Chondrocyte (in vitro differentiated cells): ENCODE data around the gene CORO1C. TPM values are rescaled to one million over a fixed set of nuclear protein-coding genes. Genes with fewer than 3 reads are reported as not detected.
A peak's percentile ranks its signal among the peaks of the same experiment; 100 is the strongest.

Experiments
- DNase-seq: peaks from one replicate; pipeline ENCODE4 v3.0.0; 2021; ENCODE audit warnings: mixed read lengths, low spot score
- H3K27ac Mint-ChIP-seq: one replicate; pipeline ENCODE4 v1.8.0; 2021; ENCODE audit warnings: mild to moderate bottlenecking, moderate library complexity, mixed read lengths; ENCODE audit not compliant: unreplicated experiment
- H3K27me3 Mint-ChIP-seq: 2 replicates; pipeline ENCODE4 v1.8.0; 2021; ENCODE audit warnings: low read depth, mixed read lengths
- H3K36me3 Mint-ChIP-seq: 2 replicates; pipeline ENCODE4 v1.8.0; 2021; ENCODE audit warnings: low read depth, mixed read lengths
- H3K4me1 Mint-ChIP-seq: 2 replicates; pipeline ENCODE4 v1.8.0; 2021; ENCODE audit warnings: low read depth, mild to moderate bottlenecking, mixed read lengths
- H3K4me3 Mint-ChIP-seq: one replicate; pipeline ENCODE4 v1.8.0; 2021; ENCODE audit warnings: mild to moderate bottlenecking, moderate library complexity, mixed read lengths; ENCODE audit not compliant: unreplicated experiment
- H3K9me3 Mint-ChIP-seq: 2 replicates; pipeline ENCODE4 v1.8.0; 2021; ENCODE audit warnings: low read depth, mixed read lengths
- total RNA-seq: library from RNA; stranded (reverse); gene quantifications from 3 replicates; pipeline ENCODE4 v1.2.1, GENCODE V29; 2021
- TF ChIP-seq, protein P1 (sequence below): fragments of 200-600 bp; sonication (generic); IDR thresholded peaks from 2 replicates; pipeline ENCODE4 v1.5.0; 2021; ENCODE audit warnings: antibody characterized with exemption, mild to moderate bottlenecking, moderate library complexity

CORO1C gene
- total RNA-seq, 1 donor from 2014 or later: 336 TPM

DNA sequence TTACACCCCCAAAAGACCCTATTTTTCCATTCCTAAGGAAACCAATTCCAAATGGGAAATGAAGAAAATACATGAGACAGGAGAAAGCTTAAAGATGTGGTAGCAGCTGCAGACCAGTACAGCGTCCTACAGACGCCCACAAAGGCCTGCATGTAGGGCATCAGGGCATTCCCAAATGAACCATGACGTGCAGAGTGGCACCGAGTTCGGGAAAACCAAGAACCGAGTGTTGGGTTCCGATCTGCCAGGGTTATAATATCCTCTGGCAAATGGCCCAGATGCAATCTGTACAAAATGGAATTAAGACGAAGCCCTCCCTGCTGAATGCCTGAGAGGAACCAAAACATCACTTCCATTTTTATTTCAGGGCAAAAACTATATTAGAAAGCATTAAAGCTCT is 63.3 kb downstream of the CORO1C start:
- Mint-ChIP-seq H3K9me3 (no peaks in the 10 kb centered on the region), H3K4me1 (peaks cover 81% of the 10 kb centered on the region), H3K27me3 (no peaks in the 10 kb centered on the region), H3K27ac (peak overlapping the region; percentile 46), H3K36me3 (peaks cover 8% of the 10 kb centered on the region), H3K4me3 (no peak overlapping the region)
- no peak for DNase-seq
- TF ChIP-seq, protein P1, sequence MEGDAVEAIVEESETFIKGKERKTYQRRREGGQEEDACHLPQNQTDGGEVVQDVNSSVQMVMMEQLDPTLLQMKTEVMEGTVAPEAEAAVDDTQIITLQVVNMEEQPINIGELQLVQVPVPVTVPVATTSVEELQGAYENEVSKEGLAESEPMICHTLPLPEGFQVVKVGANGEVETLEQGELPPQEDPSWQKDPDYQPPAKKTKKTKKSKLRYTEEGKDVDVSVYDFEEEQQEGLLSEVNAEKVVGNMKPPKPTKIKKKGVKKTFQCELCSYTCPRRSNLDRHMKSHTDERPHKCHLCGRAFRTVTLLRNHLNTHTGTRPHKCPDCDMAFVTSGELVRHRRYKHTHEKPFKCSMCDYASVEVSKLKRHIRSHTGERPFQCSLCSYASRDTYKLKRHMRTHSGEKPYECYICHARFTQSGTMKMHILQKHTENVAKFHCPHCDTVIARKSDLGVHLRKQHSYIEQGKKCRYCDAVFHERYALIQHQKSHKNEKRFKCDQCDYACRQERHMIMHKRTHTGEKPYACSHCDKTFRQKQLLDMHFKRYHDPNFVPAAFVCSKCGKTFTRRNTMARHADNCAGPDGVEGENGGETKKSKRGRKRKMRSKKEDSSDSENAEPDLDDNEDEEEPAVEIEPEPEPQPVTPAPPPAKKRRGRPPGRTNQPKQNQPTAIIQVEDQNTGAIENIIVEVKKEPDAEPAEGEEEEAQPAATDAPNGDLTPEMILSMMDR: no peak

DNA sequence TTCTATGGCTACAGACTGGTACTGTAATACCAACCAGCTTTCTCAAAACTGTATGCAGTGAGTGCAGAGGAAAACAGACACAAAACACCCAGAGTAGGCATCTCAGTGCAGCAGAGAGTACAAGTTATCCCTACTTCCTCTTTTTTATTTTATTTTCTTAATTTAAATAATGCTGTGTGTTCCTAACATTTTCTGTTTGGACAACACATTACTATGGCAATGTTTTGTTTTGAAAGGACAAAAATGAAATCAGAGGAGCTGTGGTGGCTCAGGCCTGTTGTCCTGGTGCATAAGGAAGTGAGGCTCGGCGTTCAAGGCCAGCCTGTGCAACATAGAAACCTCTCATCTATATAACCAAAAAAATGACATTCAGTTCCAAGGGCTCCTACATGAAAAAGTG is 64.0 kb downstream of the CORO1C start:
- no peak overlapping the region for H3K4me3 Mint-ChIP-seq
- H3K27me3 Mint-ChIP-seq: no peaks in the 10 kb centered on the region
- H3K9me3 Mint-ChIP-seq: no peaks in the 10 kb centered on the region
- no peak for DNase-seq
- TF ChIP-seq, protein P1: no peak
- H3K27ac Mint-ChIP-seq: peak overlapping the region; percentile 46
- H3K36me3 Mint-ChIP-seq: peaks cover 10% of the 10 kb centered on the region
- peaks cover 85% of the 10 kb centered on the region for H3K4me1 Mint-ChIP-seq

DNA sequence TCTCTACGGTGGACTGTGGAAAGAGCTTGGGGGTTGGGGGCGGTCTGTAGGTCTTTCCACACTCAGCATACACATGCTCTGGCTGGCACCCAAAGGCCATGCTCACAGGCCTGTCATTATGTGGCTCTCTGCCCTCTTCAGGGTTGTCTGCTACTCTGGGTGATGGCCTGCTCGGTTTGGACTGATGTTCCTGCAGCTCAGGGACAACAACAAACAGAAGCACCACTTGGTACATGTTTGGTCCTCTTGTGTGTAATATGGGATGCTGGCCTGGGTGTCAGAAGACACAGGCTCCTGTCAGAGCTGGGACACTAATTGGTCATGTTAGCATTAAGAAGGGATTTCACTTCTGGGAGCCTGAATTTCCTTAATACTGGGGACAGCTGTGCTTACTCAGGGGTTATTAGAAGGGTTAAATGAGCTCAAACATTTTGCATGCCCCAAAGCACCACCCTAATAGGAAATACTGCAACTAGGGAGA is 64.9 kb downstream of the CORO1C start:
- Mint-ChIP-seq H3K4me3 (no peak overlapping the region), H3K4me1 (peaks cover 82% of the 10 kb centered on the region), H3K9me3 (no peaks in the 10 kb centered on the region), H3K27ac (peak overlapping the region; percentile 94), H3K27me3 (no peaks in the 10 kb centered on the region), H3K36me3 (peaks cover 6% of the 10 kb centered on the region)
- TF ChIP-seq, protein P1: no peak
- DNase-seq: no peak

DNA sequence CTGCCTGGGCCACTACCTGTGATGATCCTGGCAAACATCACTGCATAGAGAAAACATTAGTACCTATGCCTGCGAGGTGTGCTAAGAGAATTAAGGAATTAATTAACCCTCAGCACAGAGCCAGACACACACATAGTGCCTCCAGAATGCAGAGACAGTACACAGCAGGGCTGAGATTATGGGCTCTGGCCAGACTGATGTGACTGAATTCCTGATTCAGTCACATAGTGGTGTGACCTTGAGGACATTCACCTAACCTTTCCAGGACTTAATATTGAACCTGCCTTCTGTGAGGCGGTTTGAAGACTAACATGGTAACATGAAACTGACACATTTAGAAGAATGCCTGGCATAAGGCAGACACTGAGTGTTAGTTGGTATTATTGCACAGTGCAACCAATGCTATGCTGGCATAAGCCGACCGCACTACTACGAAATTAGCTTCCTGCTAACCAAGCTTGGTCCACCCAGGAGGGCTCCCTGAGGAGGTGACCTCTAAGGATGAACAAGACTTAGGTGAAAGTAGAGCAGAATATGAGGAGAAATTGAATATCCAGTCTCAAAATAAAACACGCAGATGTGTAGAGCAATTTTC is 65.6 kb downstream of the CORO1C start:
- peaks cover 82% of the 10 kb centered on the region for H3K4me1 Mint-ChIP-seq
- no peaks in the 10 kb centered on the region for H3K27me3 Mint-ChIP-seq
- TF ChIP-seq, protein P1: no peak
- no peaks in the 10 kb centered on the region for H3K9me3 Mint-ChIP-seq
- no peak for DNase-seq
- no peak overlapping the region for H3K4me3 Mint-ChIP-seq
- H3K36me3 Mint-ChIP-seq: peaks cover 6% of the 10 kb centered on the region
- H3K27ac Mint-ChIP-seq: peak overlapping the region; percentile 94

DNA sequence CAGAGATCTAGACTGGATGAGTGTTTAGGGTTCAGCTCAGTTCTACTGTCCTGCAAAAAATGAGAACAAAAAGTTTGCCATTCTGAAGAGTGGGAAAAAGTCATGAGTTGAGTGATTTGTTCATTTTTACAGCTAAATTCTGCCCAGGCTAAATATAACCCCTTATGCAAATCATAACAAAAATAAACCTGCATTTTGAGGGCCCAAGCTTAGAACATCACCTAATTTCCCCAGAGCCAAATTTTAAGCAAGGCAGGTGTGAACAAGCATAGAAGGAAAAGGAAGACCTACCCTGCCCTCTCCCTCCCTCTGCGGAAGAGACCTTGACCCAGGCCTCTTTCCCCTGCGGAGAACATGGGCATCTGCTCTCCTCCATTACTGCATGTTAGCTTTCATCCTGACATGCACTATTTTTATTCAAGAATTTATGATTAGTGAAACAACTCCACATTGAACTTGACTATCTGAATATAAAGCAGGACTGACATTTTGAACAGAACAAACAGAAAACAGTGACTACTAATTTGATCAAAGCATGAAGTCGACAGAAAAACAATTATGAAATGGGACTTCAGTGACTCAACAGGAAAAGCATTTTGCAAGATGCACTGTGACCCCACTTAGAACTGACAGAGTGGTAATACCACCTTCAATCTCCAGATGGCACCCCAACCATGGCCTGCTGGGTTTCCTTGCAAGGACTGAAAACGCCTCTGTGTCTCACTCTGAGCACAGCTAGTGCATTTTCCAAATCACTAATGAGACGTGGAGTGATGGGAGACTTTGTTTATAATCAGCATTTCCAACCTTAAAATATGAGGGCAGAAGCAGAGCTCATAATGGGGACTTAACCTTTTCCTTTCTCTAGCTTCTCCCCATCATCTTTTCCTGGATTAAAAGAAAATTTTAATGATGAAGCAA is 66.7 kb downstream of the CORO1C start:
- Mint-ChIP-seq H3K27ac (peak overlapping the region; percentile 94), H3K36me3 (peaks cover 8% of the 10 kb centered on the region), H3K4me1 (peaks cover 81% of the 10 kb centered on the region), H3K9me3 (no peaks in the 10 kb centered on the region), H3K4me3 (peak overlapping the region; percentile 15), H3K27me3 (no peaks in the 10 kb centered on the region)
- TF ChIP-seq, protein P1: peak; percentile 95
- no peak for DNase-seq
